ENCODE results near the gene EXOC2. TPM values are rescaled to one million over a fixed set of nuclear protein-coding genes. Genes with fewer than 3 reads are reported as not detected.

EXOC2 gene
- total RNA-seq, 1 experiment from 2014 or later: 41.4 TPM

GRCh38 chr6:441126-441920, 251.6 kb downstream of the EXOC2 start:
- Histone ChIP-seq H3K4me3 (ENCODE audit: insufficient read depth, low read depth, low read length) (no peak overlapping the region), H3K36me3 (replicated peaks; ENCODE audit: control insufficient read depth, insufficient read depth, low read length) (no peaks in the 10 kb centered on the region), H3K27me3 (ENCODE audit: control insufficient read depth, insufficient read depth, low read length) (no peaks in the 10 kb centered on the region)
- DNase-seq: no peak

GRCh38 chr6:439641-440167, 253.2 kb downstream of the EXOC2 start:
- Histone ChIP-seq H3K27me3 (ENCODE audit: control insufficient read depth, insufficient read depth, low read length) (no peaks in the 10 kb centered on the region), H3K4me3 (ENCODE audit: insufficient read depth, low read depth, low read length) (no peak overlapping the region)
- DNase-seq: no peak

GRCh38 chr6:438634-439170, 254.2 kb downstream of the EXOC2 start:
- Histone ChIP-seq H3K27me3 (ENCODE audit: control insufficient read depth, insufficient read depth, low read length) (no peaks in the 10 kb centered on the region), H3K4me3 (ENCODE audit: insufficient read depth, low read depth, low read length) (no peak overlapping the region), H3K36me3 (replicated peaks; ENCODE audit: control insufficient read depth, insufficient read depth, low read length) (no peaks in the 10 kb centered on the region)
- DNase-seq: no peak

More at GRCh38 chr6:439641-440167, 253.2 kb downstream of the EXOC2 start:
- no peaks in the 10 kb centered on the region for H3K36me3 ChIP-seq (replicated peaks; ENCODE audit: control insufficient read depth, insufficient read depth, low read length)

GRCh38 chr6:437037-437392, 255.9 kb downstream of the EXOC2 start:
- DNase-seq: no peak
- Histone ChIP-seq H3K27me3 (ENCODE audit: control insufficient read depth, insufficient read depth, low read length) (no peaks in the 10 kb centered on the region), H3K4me3 (ENCODE audit: insufficient read depth, low read depth, low read length) (no peak overlapping the region), H3K36me3 (replicated peaks; ENCODE audit: control insufficient read depth, insufficient read depth, low read length) (no peaks in the 10 kb centered on the region)

- Histone ChIP-seq H3K4me3 (ENCODE audit: insufficient read depth, low read depth, low read length) (no peak overlapping the region), H3K36me3 (replicated peaks; ENCODE audit: control insufficient read depth, insufficient read depth, low read length) (no peaks in the 10 kb centered on the region), H3K27me3 (ENCODE audit: control insufficient read depth, insufficient read depth, low read length) (no peaks in the 10 kb centered on the region)
- no peak for DNase-seq
These were observed 256.5 kb downstream of the EXOC2 start for GRCh38 chr6:436308-437036.

- DNase-seq: no peak
- H3K36me3 ChIP-seq (replicated peaks; ENCODE audit: control insufficient read depth, insufficient read depth, low read length): no peaks in the 10 kb centered on the region
- no peak overlapping the region for H3K4me3 ChIP-seq (ENCODE audit: insufficient read depth, low read depth, low read length)
- H3K27me3 ChIP-seq (ENCODE audit: control insufficient read depth, insufficient read depth, low read length): no peaks in the 10 kb centered on the region
These were observed 257.3 kb downstream of the EXOC2 start for GRCh38 chr6:435441-436307.

Other genes with a start within 250 kb of the EXOC2 start
- gene HUS1B, start 36.0 kb downstream of the EXOC2 start, total RNA-seq (2014; rRNA removed; shearing (Covaris generic)): 0.22 and 1.1 TPM in 2 replicates

Data from H7 (cell line).